Measurements from ENCODE around the gene INPP5D.

- TF ChIP-seq GATA3 (IDR thresholded peaks at IDR 0.05; ENCODE audit: low read depth, low read length) (no peak), GATA2 (IDR thresholded peaks at IDR 0.05; ENCODE audit: low read depth, low read length) (no peak)
Observed at GRCh38 chr2:233088972-233089345, 28.8 kb downstream of the INPP5D start.

Measured in SH-SY5Y (cell line).